ENCODE measurements around the gene IGSF21.

DNA sequence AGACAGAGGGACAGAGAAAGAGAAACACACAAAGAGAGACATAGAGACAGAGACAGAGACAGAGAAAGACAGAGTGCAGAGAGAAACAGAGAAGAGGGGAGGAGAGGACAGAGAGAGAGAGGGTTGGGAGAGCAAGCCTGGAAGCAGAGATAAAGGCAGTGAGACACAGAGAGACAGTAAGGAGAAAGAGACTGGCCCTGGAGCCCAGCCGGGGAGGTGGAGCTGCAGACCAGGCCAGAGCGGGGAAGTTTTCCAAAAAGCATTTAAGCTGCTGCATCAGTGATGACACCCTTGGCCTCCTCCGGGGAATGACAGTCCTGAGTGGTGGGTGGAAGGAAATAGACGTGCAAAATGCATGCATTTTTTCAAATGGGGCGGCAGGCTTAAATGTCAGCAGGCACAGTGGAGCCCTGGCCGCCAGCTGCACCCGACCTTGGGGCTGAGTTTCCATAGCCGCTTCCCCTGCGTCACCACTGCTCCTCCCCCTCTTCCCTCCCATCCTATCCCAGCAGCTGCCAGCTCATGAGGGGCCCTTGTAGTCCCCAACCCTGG lies 277.7 kb downstream of the IGSF21 start:
- no peak for TF ChIP-seq POLR2A (IDR thresholded peaks at IDR 0.05)
- TF ChIP-seq, protein P1, sequence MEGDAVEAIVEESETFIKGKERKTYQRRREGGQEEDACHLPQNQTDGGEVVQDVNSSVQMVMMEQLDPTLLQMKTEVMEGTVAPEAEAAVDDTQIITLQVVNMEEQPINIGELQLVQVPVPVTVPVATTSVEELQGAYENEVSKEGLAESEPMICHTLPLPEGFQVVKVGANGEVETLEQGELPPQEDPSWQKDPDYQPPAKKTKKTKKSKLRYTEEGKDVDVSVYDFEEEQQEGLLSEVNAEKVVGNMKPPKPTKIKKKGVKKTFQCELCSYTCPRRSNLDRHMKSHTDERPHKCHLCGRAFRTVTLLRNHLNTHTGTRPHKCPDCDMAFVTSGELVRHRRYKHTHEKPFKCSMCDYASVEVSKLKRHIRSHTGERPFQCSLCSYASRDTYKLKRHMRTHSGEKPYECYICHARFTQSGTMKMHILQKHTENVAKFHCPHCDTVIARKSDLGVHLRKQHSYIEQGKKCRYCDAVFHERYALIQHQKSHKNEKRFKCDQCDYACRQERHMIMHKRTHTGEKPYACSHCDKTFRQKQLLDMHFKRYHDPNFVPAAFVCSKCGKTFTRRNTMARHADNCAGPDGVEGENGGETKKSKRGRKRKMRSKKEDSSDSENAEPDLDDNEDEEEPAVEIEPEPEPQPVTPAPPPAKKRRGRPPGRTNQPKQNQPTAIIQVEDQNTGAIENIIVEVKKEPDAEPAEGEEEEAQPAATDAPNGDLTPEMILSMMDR (IDR thresholded peaks at IDR 0.05): no peak
